ENCODE data around the gene PLCXD3.

Gene PLCXD3

DNA sequence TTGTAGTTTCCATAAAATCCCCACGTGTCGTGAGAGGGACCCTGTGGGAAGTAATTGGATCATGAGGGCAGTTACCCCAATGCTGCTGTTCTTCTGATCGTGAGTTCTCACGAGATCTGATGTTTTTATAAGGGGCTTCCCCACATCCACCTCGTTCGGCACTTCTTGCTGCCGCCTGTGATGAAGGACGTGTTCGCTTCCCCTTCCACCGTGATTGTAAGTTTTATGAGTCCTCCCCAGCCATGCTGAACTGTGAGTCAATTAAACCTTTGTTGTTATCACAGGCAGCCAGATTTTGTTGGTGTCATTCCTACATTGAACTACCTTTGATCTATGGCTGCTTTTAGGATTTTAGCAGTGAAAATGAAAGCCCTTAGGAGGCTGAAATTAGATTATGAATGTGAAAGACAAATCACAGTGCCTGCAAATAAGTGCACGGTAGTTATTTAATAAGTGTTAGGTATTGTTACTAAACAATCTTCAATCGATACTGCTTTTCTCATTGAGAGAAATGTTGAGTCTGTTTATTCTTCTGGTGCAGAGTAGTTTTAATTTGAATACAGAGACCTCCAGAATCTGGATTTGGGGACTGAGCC, 229.1 kb downstream of the PLCXD3 start:
- DNase-seq (ENCODE audit: low spot score), result no peak

DNA sequence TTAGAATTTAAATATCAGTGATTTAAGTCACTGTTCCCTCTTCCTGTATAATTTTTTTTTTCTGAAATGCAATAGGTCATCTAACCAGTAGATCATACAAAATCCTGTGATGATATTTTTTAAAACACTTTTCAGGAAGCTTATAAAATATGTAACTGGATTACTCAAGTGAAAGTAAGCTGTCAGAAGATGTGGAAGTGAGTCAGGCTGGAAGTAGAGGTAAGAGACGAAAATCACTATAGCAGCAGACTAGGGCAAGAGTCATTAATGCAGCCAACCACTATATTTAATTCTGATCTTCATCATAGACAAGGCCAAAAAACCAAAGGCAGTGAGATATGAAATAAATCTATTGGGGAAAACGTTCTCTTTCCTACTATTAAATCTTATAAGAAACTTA, 231.4 kb downstream of the PLCXD3 start:
- no peak for DNase-seq (ENCODE audit: low spot score)

GRCh38 chr5:41277476-41278245, 232.7 kb downstream of the PLCXD3 start:
- no peak for DNase-seq (ENCODE audit: low spot score)

GRCh38 chr5:41275813-41276512, 234.4 kb downstream of the PLCXD3 start:
- no peak for DNase-seq (ENCODE audit: low spot score)

GRCh38 chr5:41270423-41271251, 239.8 kb downstream of the PLCXD3 start:
- no peak for DNase-seq (ENCODE audit: low spot score)

DNA sequence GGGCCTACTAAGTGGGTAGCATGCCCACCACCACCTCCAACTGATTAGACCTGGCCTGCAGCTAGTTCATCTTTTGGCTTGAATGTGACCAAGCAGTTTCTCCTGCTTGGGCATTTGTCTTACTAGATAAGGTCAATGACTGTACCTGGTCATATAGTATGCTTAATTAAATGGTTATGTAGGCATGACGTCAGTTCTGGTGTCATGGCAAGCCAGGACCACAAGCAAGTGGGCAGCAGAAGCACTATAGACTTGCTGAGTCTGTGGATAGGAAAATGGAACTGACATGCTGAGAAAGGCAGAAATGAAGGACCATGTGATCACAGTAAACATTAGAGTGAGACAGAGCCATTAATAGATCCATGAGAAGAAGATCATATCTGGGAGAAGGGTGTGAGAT, 241.5 kb downstream of the PLCXD3 start:
- no peak for DNase-seq (ENCODE audit: low spot score)

GRCh38 chr5:41266377-41266776, 244.0 kb downstream of the PLCXD3 start:
- no peak for DNase-seq (ENCODE audit: low spot score)

- no peak for DNase-seq (ENCODE audit: low spot score)
Measured at GRCh38 chr5:41264019-41264418, 246.4 kb downstream of the PLCXD3 start.

DNA sequence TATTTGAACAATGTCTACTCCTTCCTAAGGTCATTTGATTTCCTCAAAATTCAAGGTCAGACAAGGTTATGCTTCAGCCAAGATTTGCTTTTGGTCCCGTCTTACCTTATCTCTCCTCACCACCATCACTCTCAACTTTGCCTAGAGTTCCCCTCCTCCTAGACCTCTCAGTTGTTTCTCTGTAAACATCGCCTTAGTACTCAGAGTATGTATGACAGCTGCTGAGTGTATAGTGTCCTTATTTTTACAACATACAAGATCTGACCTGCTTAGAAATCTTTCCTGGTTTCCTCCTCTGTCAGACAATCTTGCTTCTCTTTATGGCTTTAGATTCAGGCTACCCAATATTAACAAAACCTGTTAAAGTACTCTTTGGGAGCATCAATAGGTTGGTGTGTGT, 247.1 kb downstream of the PLCXD3 start:
- no peak for DNase-seq (ENCODE audit: low spot score)
